Activated T-cell treated with anti-CD3 and anti-CD28 coated beads, Interleukin-2, amount 50 U/mL, for 72 hours (primary cell): ENCODE data around the gene F2. TPM values are rescaled to one million over a fixed set of nuclear protein-coding genes. Genes with fewer than 3 reads are reported as not detected.
"Not testable (repeated sequence)": the region's sequence is repeated elsewhere in the genome, so short reads cannot be mapped to it uniquely, and the experiment has no call there.

Source experiments
- ATAC-seq, 2 donors: fragments of 150-1000 bp; cut with Tn5 transposase; replicated peaks in 1 of 2; 2 replicates each; pipeline ENCODE4 v1.10.0; 2021; ENCODE audit warnings: moderate library complexity in 2 of 2, mild to moderate bottlenecking in 1 of 2
- DNase-seq, 2 donors: peaks; one replicate each; pipeline ENCODE4 v3.0.0; 2021 to 2022; ENCODE audit warnings: mixed read lengths in 1 of 2
- H3K27ac Mint-ChIP-seq: one replicate; pipeline ENCODE4 v1.8.0; 2022; ENCODE audit warnings: mild to moderate bottlenecking, moderate library complexity, mixed read lengths
- H3K27me3 Mint-ChIP-seq: one replicate; pipeline ENCODE4 v1.8.0; 2022; ENCODE audit warnings: low read depth, mixed read lengths
- H3K36me3 Mint-ChIP-seq, 2 donors: one replicate each; pipeline ENCODE4 v1.8.0; 2022; ENCODE audit warnings: mixed read lengths in 2 of 2, mild to moderate bottlenecking in 1 of 2; ENCODE audit not compliant: insufficient read depth in 2 of 2
- H3K4me1 Mint-ChIP-seq: one replicate; pipeline ENCODE4 v1.8.0; 2022; ENCODE audit warnings: low read depth, mixed read lengths
- H3K4me3 Mint-ChIP-seq, 2 donors: one replicate each; pipeline ENCODE4 v1.8.0; 2022; ENCODE audit warnings: mild to moderate bottlenecking in 2 of 2, mixed read lengths in 2 of 2, moderate library complexity in 2 of 2
- H3K9me3 Mint-ChIP-seq, 2 donors: one replicate each; pipeline ENCODE4 v1.8.0; 2022; ENCODE audit warnings: mixed read lengths in 2 of 2
- total RNA-seq, 2 donors: library from RNA; stranded (reverse); gene quantifications; one replicate each; pipeline ENCODE4 v1.2.3, GENCODE V29; 2022

F2 gene
- not detected for total RNA-seq

DNA sequence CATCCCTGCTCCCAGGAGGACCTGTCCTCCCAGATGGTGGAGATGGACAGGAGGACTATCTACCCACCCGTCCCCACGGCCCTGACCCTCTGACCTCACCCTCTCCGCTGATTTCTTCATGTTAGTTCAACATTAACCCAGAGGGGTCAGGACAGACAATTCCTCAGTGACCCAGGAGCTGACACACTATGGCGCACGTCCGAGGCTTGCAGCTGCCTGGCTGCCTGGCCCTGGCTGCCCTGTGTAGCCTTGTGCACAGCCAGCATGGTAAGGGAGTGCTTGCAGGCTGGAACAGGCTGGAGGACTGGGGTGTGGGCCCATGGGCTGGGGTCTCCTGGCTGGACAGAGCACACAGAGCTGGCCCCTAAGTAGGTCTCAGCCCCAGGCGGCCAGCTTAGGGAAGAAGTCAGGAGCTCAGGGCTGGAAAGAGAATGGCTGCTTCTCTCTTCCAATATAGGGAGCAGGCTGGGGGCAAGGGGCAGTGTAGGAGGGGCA is at the start of gene F2:
TSS of gene F2 (plus strand) at position 166 of the 495 bp plus-strand sequence. CDS start at position 189, 23 bp downstream.
- H3K27me3 Mint-ChIP-seq: no peaks in the 10 kb centered on the region
- no peaks in the 10 kb centered on the region for H3K9me3 Mint-ChIP-seq
- ATAC-seq (no peak), DNase-seq (no peak)
- peaks cover 7% of the 10 kb centered on the region for H3K4me1 Mint-ChIP-seq
- H3K27ac Mint-ChIP-seq: no peak within 1 kb of the TSS
- no peaks in the 10 kb centered on the region for H3K36me3 Mint-ChIP-seq
- no peak within 1 kb of the TSS for H3K4me3 Mint-ChIP-seq

GRCh38 chr11:46669711-46670139 is 49.3 kb upstream of the F2 start:
- DNase-seq: no peak

DNA sequence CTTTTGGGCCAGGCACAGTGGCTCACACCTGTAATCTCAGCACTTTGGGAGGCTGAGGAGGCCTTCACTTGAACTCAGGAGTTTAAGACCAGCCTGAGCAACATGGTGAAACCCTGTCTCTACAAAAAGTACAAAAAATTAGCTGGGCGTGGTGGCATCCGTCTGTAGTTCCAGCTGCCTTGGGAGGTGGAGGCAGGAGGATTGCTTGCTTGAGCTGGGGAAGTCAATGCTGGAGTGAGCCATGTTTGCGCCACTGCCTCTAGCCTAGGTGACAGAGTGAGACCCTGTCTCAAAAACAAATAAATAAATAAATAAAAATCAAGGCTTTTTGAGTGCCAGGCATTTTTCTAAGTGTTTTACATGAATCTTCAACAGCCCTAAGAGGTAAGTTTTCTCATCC is 48.5 kb upstream of the F2 start:
- H3K9me3 Mint-ChIP-seq, H3K27ac Mint-ChIP-seq, H3K27me3 Mint-ChIP-seq, ATAC-seq, DNase-seq: not testable (repeated sequence)
- H3K36me3 Mint-ChIP-seq: peaks cover 5 to 10% of the 10 kb centered on the region in 2 donors
- H3K4me3 Mint-ChIP-seq: peak overlapping the region in 1 of 2 donors; percentile 27
- peaks cover 60% of the 10 kb centered on the region for H3K4me1 Mint-ChIP-seq

More at GRCh38 chr11:46669711-46670139, 49.3 kb upstream of the F2 start:
- Mint-ChIP-seq H3K9me3 (no peaks in the 10 kb centered on the region), H3K4me1 (peaks cover 54% of the 10 kb centered on the region), H3K27ac (no peak overlapping the region), H3K4me3 (no peak overlapping the region), H3K27me3 (no peaks in the 10 kb centered on the region), H3K36me3 (peaks cover 5 to 13% of the 10 kb centered on the region in 2 donors)
- ATAC-seq: no peak

- Mint-ChIP-seq H3K36me3 (peaks cover 5 to 7% of the 10 kb centered on the region in 2 donors), H3K4me3 (peak overlapping the region in 1 of 2 donors; percentile 45), H3K27me3 (no peaks in the 10 kb centered on the region), H3K4me1 (peaks cover 72% of the 10 kb centered on the region), H3K27ac (peak overlapping the region; percentile 43), H3K9me3 (no peaks in the 10 kb centered on the region)
- DNase-seq: no peak
- no peak for ATAC-seq
These were observed 47.1 kb upstream of the F2 start for GRCh38 chr11:46671958-46672315.

- no peaks in the 10 kb centered on the region for H3K9me3 Mint-ChIP-seq
- H3K4me3 Mint-ChIP-seq: peak overlapping the region in 1 of 2 donors; percentile 45
- H3K27ac Mint-ChIP-seq: peak overlapping the region; percentile 82
- no peaks in the 10 kb centered on the region for H3K27me3 Mint-ChIP-seq
- peaks cover 5 to 8% of the 10 kb centered on the region in 2 donors for H3K36me3 Mint-ChIP-seq
- H3K4me1 Mint-ChIP-seq: peaks cover 76% of the 10 kb centered on the region
- ATAC-seq (no peak), DNase-seq (no peak)
These were observed 46.6 kb upstream of the F2 start for GRCh38 chr11:46672381-46672839.

DNA sequence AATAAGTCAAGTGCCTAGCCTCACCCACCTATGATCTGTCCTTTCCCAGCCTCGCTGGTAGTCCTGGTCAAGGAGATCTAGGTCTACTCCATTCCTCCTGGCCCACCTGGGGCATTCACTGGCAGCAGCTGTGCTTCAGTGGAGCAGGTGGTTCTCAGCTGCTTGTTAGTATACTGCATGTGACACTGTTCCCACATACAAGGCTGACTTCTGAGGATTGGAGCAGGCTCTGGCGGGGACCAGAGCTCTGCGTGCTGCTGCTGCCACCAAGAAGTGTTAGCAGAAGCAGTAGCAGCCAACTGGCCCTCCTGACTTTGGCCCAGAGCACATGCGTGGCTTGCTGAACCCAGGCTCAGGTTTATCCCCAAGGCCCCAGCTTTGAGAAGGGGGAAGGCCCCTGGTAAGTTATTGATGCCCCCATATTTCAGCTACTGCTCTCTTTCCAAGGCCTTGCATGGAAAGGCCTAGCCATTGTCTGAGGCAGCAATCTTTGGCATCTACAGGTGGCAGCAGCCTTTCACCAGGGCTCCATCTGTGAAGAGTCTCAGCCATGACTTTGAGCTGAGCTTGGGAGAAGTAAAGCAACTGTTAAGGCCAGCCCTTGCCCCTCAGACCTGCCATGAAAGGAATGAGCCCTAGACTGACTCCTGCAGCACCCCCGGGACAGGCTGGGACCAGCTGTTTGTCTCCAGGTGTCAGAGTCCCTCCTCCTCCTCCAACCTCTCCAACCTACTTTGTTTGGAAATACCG is 45.1 kb upstream of the F2 start:
- no peak overlapping the region for H3K4me3 Mint-ChIP-seq
- peaks cover 82% of the 10 kb centered on the region for H3K4me1 Mint-ChIP-seq
- ATAC-seq (no peak), DNase-seq (no peak)
- no peak overlapping the region for H3K27ac Mint-ChIP-seq
- peaks cover 7 to 9% of the 10 kb centered on the region in 2 donors for H3K36me3 Mint-ChIP-seq
- H3K9me3 Mint-ChIP-seq: no peaks in the 10 kb centered on the region
- no peaks in the 10 kb centered on the region for H3K27me3 Mint-ChIP-seq

- ATAC-seq (no peak), DNase-seq (no peak)
- H3K4me3 Mint-ChIP-seq: no peak overlapping the region
- H3K27ac Mint-ChIP-seq: peak overlapping the region; percentile 41
- no peaks in the 10 kb centered on the region for H3K9me3 Mint-ChIP-seq
- H3K36me3 Mint-ChIP-seq: peaks cover 5 to 9% of the 10 kb centered on the region in 2 donors
- peaks cover 74% of the 10 kb centered on the region for H3K4me1 Mint-ChIP-seq
- H3K27me3 Mint-ChIP-seq: no peaks in the 10 kb centered on the region
These were observed 44.3 kb upstream of the F2 start for GRCh38 chr11:46674463-46675287.

- H3K36me3 Mint-ChIP-seq: peaks cover 4 to 9% of the 10 kb centered on the region in 2 donors
- H3K27ac Mint-ChIP-seq: peak overlapping the region; percentile 41
- ATAC-seq (no peak), DNase-seq (no peak)
- H3K27me3 Mint-ChIP-seq: no peaks in the 10 kb centered on the region
- H3K9me3 Mint-ChIP-seq: no peaks in the 10 kb centered on the region
- no peak overlapping the region for H3K4me3 Mint-ChIP-seq
- peaks cover 68% of the 10 kb centered on the region for H3K4me1 Mint-ChIP-seq
These were observed 43.6 kb upstream of the F2 start for GRCh38 chr11:46675288-46675851.

DNA sequence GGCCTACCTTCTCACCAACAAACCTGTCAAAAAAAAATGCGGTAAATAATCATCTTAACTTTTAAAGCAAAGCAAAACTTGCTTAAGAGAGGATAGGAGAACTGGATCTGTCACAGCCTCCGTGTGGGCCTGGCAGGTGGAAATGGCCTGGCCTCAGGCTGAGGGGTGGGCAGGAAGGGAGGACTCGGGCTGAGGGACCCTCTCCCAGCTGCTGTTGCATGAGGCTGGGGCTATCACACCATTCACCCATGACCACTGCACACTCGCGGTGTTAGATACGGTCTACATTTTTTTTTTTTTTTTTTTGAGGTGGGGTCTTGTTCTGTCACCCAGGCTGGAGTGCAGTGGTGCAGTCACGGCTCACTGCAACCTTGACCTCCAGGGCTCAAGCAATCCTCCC is 43.1 kb upstream of the F2 start:
- Mint-ChIP-seq H3K9me3 (no peaks in the 10 kb centered on the region), H3K4me1 (peaks cover 62% of the 10 kb centered on the region), H3K36me3 (peaks cover 4 to 9% of the 10 kb centered on the region in 2 donors), H3K27ac (peak overlapping the region; percentile 41), H3K27me3 (no peaks in the 10 kb centered on the region), H3K4me3 (no peak overlapping the region)
- DNase-seq (no peak), ATAC-seq (no peak)

GRCh38 chr11:46676436-46677158 is 42.4 kb upstream of the F2 start:
- peaks cover 4 to 8% of the 10 kb centered on the region in 2 donors for H3K36me3 Mint-ChIP-seq
- DNase-seq (no peak), ATAC-seq (no peak)
- no peak overlapping the region for H3K4me3 Mint-ChIP-seq
- peak overlapping the region; percentile 69 for H3K27ac Mint-ChIP-seq
- H3K27me3 Mint-ChIP-seq: no peaks in the 10 kb centered on the region
- peaks cover 55% of the 10 kb centered on the region for H3K4me1 Mint-ChIP-seq
- no peaks in the 10 kb centered on the region for H3K9me3 Mint-ChIP-seq

DNA sequence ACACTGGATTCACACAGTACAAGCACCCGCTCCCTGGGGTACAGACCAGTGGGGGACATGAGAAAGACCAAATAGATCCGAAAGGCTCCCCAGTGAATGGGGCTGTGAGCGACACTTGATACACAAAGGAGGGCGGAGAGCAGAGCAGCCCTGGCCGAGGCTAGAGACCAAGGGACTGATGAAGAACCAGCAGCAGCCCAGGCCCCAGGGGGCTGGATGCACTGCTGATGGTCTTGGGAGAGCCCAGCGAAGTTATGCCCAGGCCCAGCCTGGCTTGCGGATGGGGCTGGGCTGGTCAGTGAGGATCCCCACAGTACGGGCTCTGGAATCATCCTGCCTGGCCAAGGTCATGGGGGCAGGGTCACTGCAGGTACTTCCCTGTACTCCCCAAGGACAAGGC is 41.8 kb upstream of the F2 start:
- no peak for ATAC-seq
- Mint-ChIP-seq H3K4me3 (no peak overlapping the region), H3K27ac (peak overlapping the region; percentile 69), H3K36me3 (peaks cover 4 to 8% of the 10 kb centered on the region in 2 donors), H3K4me1 (peaks cover 50% of the 10 kb centered on the region), H3K9me3 (no peaks in the 10 kb centered on the region), H3K27me3 (no peaks in the 10 kb centered on the region)
- no peak for DNase-seq

GRCh38 chr11:46677991-46678740 is 40.8 kb upstream of the F2 start:
- Mint-ChIP-seq H3K27me3 (no peaks in the 10 kb centered on the region), H3K36me3 (peaks cover 1 to 5% of the 10 kb centered on the region in 2 donors), H3K27ac (no peak overlapping the region), H3K4me1 (peaks cover 40% of the 10 kb centered on the region), H3K9me3 (no peaks in the 10 kb centered on the region), H3K4me3 (no peak overlapping the region)
- ATAC-seq: peak; percentile 14 to 20
- DNase-seq: no peak
